K562 (cell line): ENCODE measurements around the gene CNKSR1. TPM values are rescaled to one million over a fixed set of nuclear protein-coding genes. Genes with fewer than 3 reads are reported as not detected.

ENCODE experiments used
- CBFB ChIP-seq: sonication (generic); formaldehyde crosslinking; IDR thresholded peaks from 2 replicates; pipeline ENCODE4 v1.4.0; 2020; ENCODE audit warnings: mild to moderate bottlenecking, missing genetic modification reagents
- CEBPZ ChIP-seq: fragments of 150-350 bp; IDR thresholded peaks from 2 replicates; pipeline ENCODE4 v1.6.1; 2014; ENCODE audit warnings: low read depth, mild to moderate bottlenecking, low read length, borderline replicate concordance
- DNMT1 ChIP-seq: fragments of 450-650 bp; IDR thresholded peaks from 2 replicates; pipeline ENCODE4 v1.6.1; 2016; ENCODE audit warnings: antibody characterized with exemption, mild to moderate bottlenecking
- ETV1 ChIP-seq: fragments of 450-650 bp; conservative IDR thresholded peaks from 2 replicates; pipeline ENCODE4 v1.6.1; 2016; ENCODE audit warnings: missing genetic modification characterization, control low read depth, low read depth, missing compliant biosample characterization
- FOXO4 ChIP-seq: fragments of 450-650 bp; formaldehyde crosslinking; IDR thresholded peaks from 2 replicates; pipeline ENCODE4 v1.4.0; 2020; ENCODE audit warnings: mild to moderate bottlenecking, moderate library complexity
- FUS ChIP-seq: fragments of 200-400 bp; formaldehyde crosslinking; optimal IDR thresholded peaks from 2 replicates; pipeline ENCODE3; 2017; ENCODE audit warnings: low read depth, low read length
- KDM5B ChIP-seq: fragments of 200-600 bp; sonication (generic); IDR thresholded peaks from 2 replicates; pipeline ENCODE4 v1.6.1; 2012; ENCODE audit warnings: low read depth, mild to moderate bottlenecking, moderate library complexity, low read length, control low read depth, inconsistent platforms; ENCODE audit not compliant: insufficient replicate concordance
- PHB ChIP-seq: fragments of 250-450 bp; sonication (Bioruptor Pico); IDR thresholded peaks from 2 replicates; pipeline ENCODE4 v1.5.0; 2021
- POLR3G ChIP-seq: IDR thresholded peaks from 2 replicates; pipeline ENCODE4 v1.6.1; 2011; ENCODE audit not compliant: insufficient read length, insufficient replicate concordance; ENCODE audit errors: extremely low read depth
- PTTG1 ChIP-seq: fragments of 450-650 bp; IDR thresholded peaks from 2 replicates; pipeline ENCODE4 v1.6.1; 2016; ENCODE audit warnings: low read depth, mild to moderate bottlenecking, missing genetic modification characterization, missing compliant biosample characterization
- SMARCE1 ChIP-seq: fragments of 450-650 bp; IDR thresholded peaks from 2 replicates; pipeline ENCODE4 v1.7.1; 2016; ENCODE audit warnings: mild to moderate bottlenecking
- SPI1 ChIP-seq: IDR thresholded peaks from 2 replicates; pipeline ENCODE4 v1.6.1; 2011; ENCODE audit warnings: low read depth, low read length, control low read depth, borderline replicate concordance
- SRF ChIP-seq, 2 experiments: fragments of 250-450, 450-650 bp in 1 of 2; sonication (Bioruptor Pico) in 1 of 2; sonication (generic) in 1 of 2; formaldehyde crosslinking; IDR thresholded peaks; 2 replicates each; pipeline versions ENCODE4 v1.5.0 to v1.5.1; 2020 to 2022; ENCODE audit warnings: mild to moderate bottlenecking in 1 of 2, missing genetic modification reagents in 1 of 2
- TCF7 ChIP-seq: sonication (generic); IDR thresholded peaks from 2 replicates; pipeline ENCODE4 v1.6.1; 2016; ENCODE audit warnings: antibody characterized with exemption, borderline replicate concordance
- ZBED1 ChIP-seq: IDR thresholded peaks from 2 replicates; pipeline ENCODE4 v1.6.1; 2014
- ZNF3 ChIP-seq: fragments of 250-450 bp; sonication (Bioruptor Pico); IDR thresholded peaks from 2 replicates; pipeline ENCODE4 v1.5.0; 2021; ENCODE audit warnings: mild to moderate bottlenecking, moderate library complexity
- ZNF395 ChIP-seq: fragments of 200-800 bp; sonication (Bioruptor generic); IDR thresholded peaks from 2 replicates; pipeline ENCODE4 v1.6.1; 2017; ENCODE audit warnings: missing genetic modification characterization, missing compliant biosample characterization
- ZNF41 ChIP-seq: fragments of 250-450 bp; sonication (Bioruptor Pico); conservative IDR thresholded peaks from 2 replicates; pipeline ENCODE4 v1.4.0; 2020; ENCODE audit warnings: mild to moderate bottlenecking
- ZNF561 ChIP-seq: fragments of 450-650 bp; formaldehyde crosslinking; conservative IDR thresholded peaks from 2 replicates; pipeline ENCODE4 v1.4.0; 2020; ENCODE audit warnings: mild to moderate bottlenecking, moderate library complexity
- ZSCAN29 ChIP-seq: fragments of 450-650 bp; IDR thresholded peaks from 2 replicates; pipeline ENCODE4 v1.6.1; 2017
- ZZZ3 ChIP-seq: fragments of 450-650 bp; IDR thresholded peaks from 2 replicates; pipeline ENCODE4 v1.6.1; 2016; ENCODE audit warnings: antibody characterized with exemption, mild to moderate bottlenecking, moderate library complexity
- polyA plus RNA-seq, 8 experiments: library from polyadenylated mRNA; depleted of rRNA in 4 of 8; stranded (reverse) in 5 of 8; unstranded in 3 of 8; fragments of >200 nt; fragmentation: Nextera tagmentation in 2 of 8; fragmentation: Illumina TruSeq in 1 of 8; extraction: Ambion mirVana in 2 of 8; extraction: Trizol in 1 of 8; gene quantifications; 2 replicates each; pipeline versions ENCODE4 v1.2.1 to v1.2.3, GENCODE V29; 2011 to 2014; ENCODE audit warnings: inconsistent platforms in 1 of 8, missing spikeins in 1 of 8
- total RNA-seq, 7 experiments: library from RNA; depleted of rRNA in 6 of 7; stranded (reverse); fragments of >200 nt in 6 of 7; fragmentation: Illumina TruSeq in 2 of 7; extraction: Trizol in 2 of 7; gene quantifications; 2 replicates each; pipeline versions ENCODE4 v1.2.1 to v1.2.3, GENCODE V29; 2011 to 2021; ENCODE audit warnings: low replicate concordance in 1 of 7

Gene CNKSR1
- total and polyA plus RNA-seq, 9 of the 15 experiments (the other 6 are each of a cell fraction or from before 2014, with no cell fraction given), result 0.03 to 2.8 (median 1.1) TPM

DNA sequence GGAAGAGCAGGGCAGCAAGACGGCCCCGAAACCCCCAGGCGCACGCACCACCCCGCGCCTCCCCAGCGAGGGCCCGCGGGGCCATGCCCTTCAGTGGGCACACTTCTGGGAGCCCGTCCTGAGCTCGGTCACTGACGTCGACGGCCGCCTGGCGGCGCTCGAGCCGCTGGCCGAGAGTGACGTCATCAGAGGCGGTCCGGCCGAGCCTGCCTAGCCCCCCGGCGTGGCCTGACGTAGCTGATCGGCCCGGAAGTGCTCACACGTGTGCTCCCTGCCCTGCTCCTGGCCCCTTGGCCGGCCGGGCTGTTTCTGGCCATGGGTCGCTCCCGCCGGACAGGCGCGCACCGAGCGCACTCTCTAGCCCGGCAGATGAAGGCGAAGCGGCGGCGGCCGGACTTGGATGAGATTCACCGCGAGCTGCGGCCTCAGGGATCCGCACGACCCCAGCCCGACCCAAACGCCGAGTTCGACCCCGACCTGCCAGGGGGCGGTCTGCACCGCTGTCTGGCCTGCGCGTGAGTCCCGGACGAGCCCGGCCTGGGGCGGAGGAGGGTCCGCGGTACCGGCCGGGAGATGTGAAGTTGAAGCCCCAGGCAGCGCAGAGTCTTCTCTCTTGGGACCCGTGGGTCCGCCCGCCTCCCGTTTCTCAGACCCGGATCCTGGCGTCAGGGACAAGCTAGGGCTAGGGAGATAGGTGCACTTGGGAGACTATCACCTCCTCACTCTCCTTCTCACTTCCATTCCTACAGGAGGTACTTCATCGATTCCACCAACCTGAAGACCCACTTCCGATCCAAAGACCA lies 7.4 kb upstream of the CNKSR1 start, which contains the start of gene ZNF593 (continued):
- TF ChIP-seq SPI1, result no peak
- no peak for TF ChIP-seq SMARCE1
- TF ChIP-seq CBFB (CRISPR knock-in tag), result no peak
- no peak for TF ChIP-seq PTTG1 (tag)
- no peak for TF ChIP-seq POLR3G
- no peak for TF ChIP-seq DNMT1
- peak; percentile 82 for TF ChIP-seq KDM5B
- no peak for TF ChIP-seq ZZZ3
- peak; percentile 42 for TF ChIP-seq FUS
- TF ChIP-seq ZNF3, result no peak
- peak in 1 of 2 experiments; percentile 86; a peak in 2 of 4 replicates for TF ChIP-seq SRF (CRISPR knock-in tag; IDR thresholded peaks at IDR 0.05)
- no peak for TF ChIP-seq CEBPZ
- TF ChIP-seq PHB, result 0 out of 2 replicates have a peak, but pooled peaks have one; percentile 90
- peak; percentile 81; the same call in 1 of the 2 replicates for TF ChIP-seq TCF7
- TF ChIP-seq ZNF395 (CRISPR knock-in tag), result peak; percentile 88
- peak; percentile 45; the same call in 1 of the 2 replicates for TF ChIP-seq ZBED1
- no peak for TF ChIP-seq FOXO4 (CRISPR knock-in tag)
- peak; percentile 91 for TF ChIP-seq ETV1
- TF ChIP-seq ZNF561, result no peak
- no peak; the same call in 1 of the 2 replicates for TF ChIP-seq ZNF41
- TF ChIP-seq ZSCAN29, result no peak; the same call in 1 of the 2 replicates
